ENCODE measurements around the gene KLHL22.
A peak's percentile ranks its signal among the peaks of the same experiment; 100 is the strongest.
"Not testable (repeated sequence)": the region's sequence is repeated elsewhere in the genome, so short reads cannot be mapped to it uniquely, and the experiment has no call there.

KLHL22 gene

GRCh38 chr22:20392983-20393704 lies 102.5 kb downstream of the KLHL22 start:
- Histone ChIP-seq H3K27ac (peak overlapping the region; percentile 28; the same call in 1 of the 2 replicates), H3K4me2 (peak overlapping the region; percentile 73), H2AFZ (ENCODE audit: low read depth) (peak overlapping the region; percentile 94), H3K9ac (peak overlapping the region; percentile 83; the same call in 1 of the 2 replicates), H4K20me1 (ENCODE audit: insufficient read depth) (no peaks in the 10 kb centered on the region), H3K79me2 (ENCODE audit: insufficient read depth, low read depth) (no peaks in the 10 kb centered on the region), H3K4me1 (ENCODE audit: low read depth, poor library complexity, severe bottlenecking) (peaks cover 8% of the 10 kb centered on the region), H3K27me3 (ENCODE audit: insufficient read depth, low read depth) (no peaks in the 10 kb centered on the region), H3K36me3 (ENCODE audit: insufficient read depth) (no peaks in the 10 kb centered on the region), H3K4me3 (IDR thresholded peaks at IDR 0.05; ENCODE audit: insufficient read depth, low read depth, low read length) (no peak overlapping the region)
- no peak for TF ChIP-seq CTCF (conservative IDR thresholded peaks at IDR 0.05; ENCODE audit: low read depth, low read length)

- not testable (repeated sequence) for H3K4me2 ChIP-seq; H2AFZ ChIP-seq (ENCODE audit: low read depth); H3K9ac ChIP-seq; H3K27ac ChIP-seq; H3K79me2 ChIP-seq (ENCODE audit: insufficient read depth, low read depth); H3K36me3 ChIP-seq (ENCODE audit: insufficient read depth); H3K27me3 ChIP-seq (ENCODE audit: insufficient read depth, low read depth); H4K20me1 ChIP-seq (ENCODE audit: insufficient read depth); H3K4me3 ChIP-seq (IDR thresholded peaks at IDR 0.05; ENCODE audit: insufficient read depth, low read depth, low read length)
- peaks cover 11% of the 10 kb centered on the region for H3K4me1 ChIP-seq (ENCODE audit: low read depth, poor library complexity, severe bottlenecking)
Observed at GRCh38 chr22:20392365-20392881, 103.2 kb downstream of the KLHL22 start.

All from KMS-11 (cell line).